Esophagus (tissue), 2 donors: ENCODE data around the gene AKNA. TPM values are rescaled to one million over a fixed set of nuclear protein-coding genes. Genes with fewer than 3 reads are reported as not detected.

ENCODE experiments used
- H3K27ac ChIP-seq, 2 donors: one replicate each; pipeline ENCODE4 v1.5.1; 2013; ENCODE audit warnings: low read depth in 2 of 2, mild to moderate bottlenecking in 2 of 2, inconsistent platforms in 1 of 2, low read length in 1 of 2, moderate library complexity in 1 of 2
- H3K27me3 ChIP-seq, 2 donors: one replicate each; pipeline ENCODE4 v1.6.1; 2013; ENCODE audit warnings: low read length in 2 of 2, control low read depth in 1 of 2, mild to moderate bottlenecking in 1 of 2; ENCODE audit not compliant: insufficient read depth in 2 of 2, control insufficient read depth in 1 of 2
- H3K36me3 ChIP-seq, 2 donors: one replicate each; pipeline ENCODE4 v1.6.1; 2013; ENCODE audit warnings: low read length in 1 of 2; ENCODE audit not compliant: control insufficient read depth in 2 of 2, insufficient read depth in 2 of 2
- H3K4me1 ChIP-seq, 2 donors: one replicate each; pipeline ENCODE4 v1.6.1; 2013; ENCODE audit warnings: low read length in 1 of 2; ENCODE audit not compliant: control insufficient read depth in 2 of 2, insufficient read depth in 2 of 2
- H3K4me3 ChIP-seq, 2 donors: one replicate each; pipeline ENCODE4 v1.5.1; 2013; ENCODE audit warnings: low read length in 2 of 2, mild to moderate bottlenecking in 2 of 2, low read depth in 1 of 2, moderate library complexity in 1 of 2
- H3K9me3 ChIP-seq, 2 donors: one replicate each; pipeline ENCODE4 v1.6.1; 2013; ENCODE audit warnings: mild to moderate bottlenecking in 2 of 2, low read depth in 1 of 2, low read length in 1 of 2, moderate library complexity in 1 of 2; ENCODE audit not compliant: control insufficient read depth in 2 of 2, insufficient read depth in 1 of 2
- WGBS, 2 donors: extraction: QIAGEN DNeasy Blood & Tissue Kit; methylation state at CpG; one replicate each; pipeline ENCODE4 v1.1.7; 2013; 5-methylcytosine and 5-hydroxymethylcytosine counted together
- polyA plus RNA-seq, 2 donors: library from polyadenylated mRNA; stranded (reverse); fragments of 200-250 nt; gene quantifications; one replicate each; pipeline ENCODE4 v1.2.3, GENCODE V29; 2013
- donor health status: healthy with polysubstance abuse.
- donor health status: Bipolar disorder and iron deficiency.

The AKNA gene
- polyA plus RNA-seq, 2 donors: 5.8 to 8.3 TPM

DNA sequence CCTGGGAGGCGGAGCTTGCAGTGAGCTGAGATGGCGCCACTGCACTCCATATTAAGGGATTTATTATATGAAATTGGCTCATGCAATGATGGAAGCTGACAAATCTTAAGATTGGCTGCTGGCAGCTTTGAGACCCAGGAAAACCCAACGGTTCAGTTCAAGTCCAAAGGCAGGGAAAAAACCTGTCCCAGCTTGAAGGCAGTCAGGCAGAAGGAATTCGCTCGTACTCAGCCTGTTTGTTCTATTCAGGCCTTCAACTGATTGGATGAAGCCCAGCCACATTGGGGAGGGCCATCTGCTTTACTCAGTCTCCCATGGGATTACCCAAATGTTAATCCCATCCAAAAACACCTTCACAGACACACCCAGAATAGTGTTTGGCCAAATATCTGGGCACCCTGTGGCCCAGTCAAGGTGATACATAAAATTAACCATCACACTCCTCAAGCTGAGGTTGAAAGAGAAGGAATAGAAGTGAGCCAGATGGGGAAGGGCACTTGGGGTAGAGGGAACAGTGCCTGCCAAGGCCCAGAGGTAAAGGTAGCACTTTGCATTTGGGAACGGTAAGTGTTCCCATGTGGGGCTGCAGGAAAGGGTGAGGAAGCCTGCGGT is 73.4 kb downstream of the AKNA start:
- WGBS, 2 donors: 66 to 80% methylated on average over 7 of the region's 7 CpGs
- H3K27me3 ChIP-seq: no peaks in the 10 kb centered on the region
- peaks cover 0 to 2% of the 10 kb centered on the region in 2 donors for H3K4me1 ChIP-seq
- no peak overlapping the region for H3K27ac ChIP-seq
- peaks cover 0 to 3% of the 10 kb centered on the region in 2 donors for H3K36me3 ChIP-seq
- no peak overlapping the region for H3K4me3 ChIP-seq
- peaks cover 0 to 5% of the 10 kb centered on the region in 2 donors for H3K9me3 ChIP-seq

DNA sequence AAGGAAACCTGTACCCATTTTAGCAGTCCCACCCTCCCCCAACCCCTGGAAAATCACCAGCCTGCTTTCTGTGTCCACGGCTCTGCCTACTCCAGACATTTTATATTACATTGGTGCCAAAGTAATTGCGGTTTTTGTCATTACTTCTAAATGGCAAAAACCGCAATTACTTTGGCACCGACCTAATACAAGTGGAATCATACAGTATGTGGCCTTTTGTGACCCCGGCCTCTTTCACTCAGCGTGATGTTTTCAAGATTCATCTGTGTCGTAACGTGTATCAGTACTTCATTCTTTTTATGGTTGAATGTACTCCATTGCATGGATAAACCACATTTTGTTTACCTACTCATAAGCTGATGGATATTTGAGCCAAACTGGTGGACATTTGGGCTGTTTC is 74.6 kb downstream of the AKNA start:
- Histone ChIP-seq H3K36me3 (peaks cover 0 to 5% of the 10 kb centered on the region in 2 donors), H3K27me3 (no peaks in the 10 kb centered on the region), H3K4me3 (no peak overlapping the region), H3K27ac (no peak overlapping the region), H3K4me1 (peaks cover 0 to 2% of the 10 kb centered on the region in 2 donors), H3K9me3 (peaks cover 0 to 5% of the 10 kb centered on the region in 2 donors)
- 86% methylated on average over 8 of the region's 8 CpGs for WGBS, 2 donors

DNA sequence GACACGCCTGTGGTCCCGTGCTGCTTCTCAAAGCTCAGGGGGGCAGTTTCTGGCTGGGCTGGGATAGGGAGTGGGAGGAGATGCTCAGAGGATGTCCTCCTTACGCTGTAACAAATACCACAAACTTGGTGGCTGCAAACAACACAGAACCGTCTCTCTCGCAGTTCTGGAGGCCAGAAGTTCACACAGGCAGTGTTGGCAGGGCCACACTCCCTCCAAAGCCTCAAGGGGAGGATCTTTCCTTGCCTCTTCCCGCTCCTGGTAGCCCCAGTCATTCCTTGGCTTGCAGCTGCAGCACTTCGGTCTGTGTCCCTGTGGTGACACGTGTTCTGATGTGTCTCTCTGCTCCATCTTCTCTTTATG is 75.3 kb downstream of the AKNA start:
- Histone ChIP-seq H3K4me3 (no peak overlapping the region), H3K27me3 (no peaks in the 10 kb centered on the region), H3K9me3 (peaks cover 0 to 5% of the 10 kb centered on the region in 2 donors), H3K4me1 (peaks cover 0 to 2% of the 10 kb centered on the region in 2 donors), H3K27ac (no peak overlapping the region), H3K36me3 (peaks cover 0 to 5% of the 10 kb centered on the region in 2 donors)
- WGBS, 2 donors: 74 to 78% methylated on average over 8 of the region's 8 CpGs

DNA sequence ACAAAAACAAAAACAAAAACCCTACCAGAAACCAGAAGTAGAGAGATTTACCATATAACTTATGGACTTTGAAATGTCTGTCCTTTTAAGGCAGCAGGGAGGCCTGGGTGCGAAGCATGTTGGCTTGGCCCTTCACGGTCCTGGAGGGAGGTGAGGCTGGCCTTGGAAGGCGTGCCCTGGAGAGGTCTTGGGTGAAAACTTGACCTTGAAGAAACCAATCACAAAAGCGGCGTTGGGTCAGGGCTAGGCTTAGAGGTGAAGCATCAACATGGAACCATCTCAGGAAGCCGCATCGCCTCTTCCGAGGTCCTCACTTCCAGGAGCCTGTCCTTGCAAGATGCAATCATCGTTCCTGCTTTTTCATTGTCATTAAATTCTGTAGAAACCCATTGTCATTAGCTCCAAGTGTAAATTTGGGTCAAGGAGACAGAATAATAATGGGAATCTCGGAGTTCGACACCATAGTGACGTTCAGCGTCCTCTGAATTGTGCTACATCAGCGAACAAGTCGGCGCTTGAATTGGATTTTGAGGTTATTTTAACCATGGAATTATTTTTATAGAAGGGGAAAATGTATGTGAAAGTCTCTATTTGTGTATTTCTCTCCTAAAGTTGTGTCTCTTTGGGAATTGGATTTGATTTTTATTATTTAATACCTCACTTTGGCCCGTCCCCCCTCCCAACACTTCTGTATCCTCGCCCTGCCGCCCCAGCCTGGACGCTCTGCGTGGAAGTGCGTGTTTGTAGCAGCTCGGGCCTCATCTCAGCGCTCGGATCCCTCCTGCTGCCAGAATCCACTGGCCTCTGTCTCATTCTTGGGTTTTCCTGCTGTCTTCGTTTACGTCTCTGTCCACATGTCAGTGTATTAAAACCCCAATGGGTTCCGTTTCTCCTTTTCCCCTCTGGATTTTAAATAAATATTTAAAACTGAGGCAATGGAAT is 75.9 kb downstream of the AKNA start:
- peaks cover 0 to 2% of the 10 kb centered on the region in 2 donors for H3K4me1 ChIP-seq
- WGBS, 2 donors: 90 to 91% methylated on average over 28 of the region's 28 CpGs
- H3K27me3 ChIP-seq: no peaks in the 10 kb centered on the region

DNA sequence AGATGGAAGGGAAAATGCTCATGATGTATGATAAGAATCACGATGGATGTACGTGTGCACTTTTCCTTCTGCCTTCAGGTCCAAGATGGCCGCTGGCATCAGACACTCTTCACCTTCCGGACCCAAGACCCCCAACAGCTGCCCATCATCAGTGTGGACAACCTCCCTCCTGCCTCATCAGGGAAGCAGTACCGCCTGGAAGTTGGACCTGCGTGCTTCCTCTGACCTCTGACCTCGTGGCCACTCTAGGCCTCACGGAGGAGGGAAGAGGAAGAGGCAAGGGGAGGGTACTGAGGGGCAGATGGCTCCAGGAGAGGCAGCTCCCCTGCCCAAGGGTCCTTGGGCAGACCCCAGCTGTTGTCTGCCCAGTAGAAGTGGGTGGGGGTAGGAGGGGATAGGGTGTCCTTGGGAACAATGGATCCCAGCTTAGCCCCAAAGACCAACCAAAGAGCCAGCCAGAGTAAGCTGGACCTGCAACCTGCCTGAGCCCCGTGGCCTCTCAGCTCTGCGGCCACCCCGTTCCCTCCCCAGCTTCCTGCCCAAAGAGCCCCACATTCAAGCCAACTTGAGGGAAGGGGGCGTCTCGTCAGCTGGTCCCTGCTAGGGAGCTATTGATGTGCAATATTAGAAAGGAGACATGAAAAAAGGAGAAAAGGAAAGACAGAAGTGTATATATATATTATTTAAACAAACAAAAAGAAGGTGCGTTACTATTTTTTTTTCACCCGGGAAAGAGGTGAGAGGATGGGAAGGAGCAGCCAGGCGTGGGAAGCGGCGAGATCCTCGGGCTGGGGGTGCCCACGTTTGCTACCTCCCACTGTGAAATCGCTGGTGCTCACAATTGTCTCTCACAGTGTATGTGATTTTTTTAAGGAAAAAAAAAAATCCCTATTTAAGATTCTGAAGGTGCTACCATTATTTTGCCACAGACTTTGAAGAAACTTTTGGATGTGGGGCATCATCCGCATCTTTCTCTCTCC is 77.0 kb downstream of the AKNA start:
- WGBS, 2 donors: 87% methylated on average over 21 to 22 of the region's 22 CpGs
- Histone ChIP-seq H3K36me3 (peaks cover 0 to 9% of the 10 kb centered on the region in 2 donors), H3K4me1 (no peaks in the 10 kb centered on the region)

More for the DNA sequence above, 75.9 kb downstream of the AKNA start:
- H3K36me3 ChIP-seq: peaks cover 0 to 9% of the 10 kb centered on the region in 2 donors
- H3K4me3 ChIP-seq: no peak overlapping the region
- no peak overlapping the region for H3K27ac ChIP-seq
- H3K9me3 ChIP-seq: peaks cover 0 to 5% of the 10 kb centered on the region in 2 donors

DNA sequence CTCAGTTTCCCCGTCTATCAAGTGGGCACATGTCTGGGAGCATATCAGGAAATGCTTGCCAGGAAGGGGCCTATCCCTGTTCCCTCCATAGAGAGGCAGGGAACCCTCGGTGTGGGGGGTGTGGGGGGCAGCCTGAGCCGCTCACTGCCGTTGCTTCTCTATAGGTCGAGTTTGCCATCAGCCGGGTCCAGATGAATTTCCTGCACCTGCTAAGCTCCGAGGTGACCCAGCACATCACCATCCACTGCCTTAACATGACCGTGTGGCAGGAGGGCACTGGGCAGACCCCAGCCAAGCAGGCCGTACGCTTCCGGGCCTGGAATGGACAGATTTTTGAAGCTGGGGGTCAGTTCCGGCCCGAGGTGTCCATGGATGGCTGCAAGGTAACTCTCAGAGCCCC is 78.7 kb downstream of the AKNA start:
- no peaks in the 10 kb centered on the region for H3K27me3 ChIP-seq
- peaks cover 0 to 11% of the 10 kb centered on the region in 2 donors for H3K36me3 ChIP-seq
- WGBS, 2 donors: 89 to 92% methylated on average over 13 of the region's 13 CpGs
- H3K9me3 ChIP-seq: no peaks in the 10 kb centered on the region
- no peak overlapping the region for H3K27ac ChIP-seq
- no peak overlapping the region for H3K4me3 ChIP-seq
- H3K4me1 ChIP-seq: no peaks in the 10 kb centered on the region

More for the DNA sequence above, 77.0 kb downstream of the AKNA start:
- Histone ChIP-seq H3K9me3 (peaks cover 0 to 5% of the 10 kb centered on the region in 2 donors), H3K27ac (no peak overlapping the region), H3K4me3 (no peak overlapping the region), H3K27me3 (no peaks in the 10 kb centered on the region)

DNA sequence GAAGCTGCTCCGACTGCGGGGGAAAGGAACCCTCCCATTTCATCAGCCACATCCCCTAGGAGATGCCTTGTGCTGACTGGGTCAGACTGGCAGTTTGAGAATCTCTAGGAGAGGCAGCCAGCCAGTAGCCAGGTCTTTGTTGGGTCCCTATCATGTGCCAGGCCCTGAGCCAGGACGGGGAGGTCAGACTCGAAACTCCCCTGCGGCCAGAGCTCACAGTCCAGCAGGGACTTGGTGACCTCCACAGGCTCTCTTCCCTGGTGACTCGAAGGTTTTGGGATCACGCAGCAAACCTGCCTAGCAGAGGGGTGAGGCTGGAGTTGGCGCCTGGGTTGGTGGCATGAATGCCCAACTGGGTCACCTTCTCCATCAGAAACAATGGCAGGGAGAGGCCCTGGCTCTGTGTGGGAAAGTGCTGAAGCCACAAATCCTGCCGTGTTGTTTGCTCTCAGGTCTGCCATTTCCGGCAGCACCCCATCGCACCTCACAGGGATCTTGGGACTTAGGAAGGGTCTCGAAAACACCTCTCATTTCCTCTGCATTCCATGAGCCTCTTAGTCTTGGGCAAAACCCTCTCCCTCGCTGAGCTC is 79.3 kb downstream of the AKNA start:
- Histone ChIP-seq H3K27me3 (no peaks in the 10 kb centered on the region), H3K4me1 (no peaks in the 10 kb centered on the region), H3K36me3 (peaks cover 0 to 11% of the 10 kb centered on the region in 2 donors), H3K4me3 (no peak overlapping the region), H3K27ac (no peak overlapping the region), H3K9me3 (no peaks in the 10 kb centered on the region)
- 92 to 94% methylated on average over 13 of the region's 13 CpGs for WGBS, 2 donors

DNA sequence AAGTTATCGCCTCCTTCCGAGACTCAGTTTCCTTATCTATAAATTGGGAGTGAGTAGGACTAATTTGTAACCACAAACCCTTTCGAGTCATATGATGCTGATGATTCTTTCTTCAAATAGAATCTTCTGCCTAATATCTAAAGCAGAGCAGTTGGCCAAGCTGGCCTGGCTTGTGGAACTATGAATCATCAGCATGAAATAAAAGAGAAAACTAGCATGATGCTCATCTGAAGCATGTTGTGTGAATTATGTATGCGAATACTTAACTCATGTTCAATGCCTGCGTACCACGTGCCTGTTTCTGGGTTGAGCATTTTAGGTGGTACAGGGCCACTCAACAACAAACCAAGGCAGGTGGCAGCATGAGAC is 79.9 kb downstream of the AKNA start:
- no peak overlapping the region for H3K4me3 ChIP-seq
- whole genome bisulfite sequencing, 2 donors: 87 to 92% methylated on average over 6 of the region's 6 CpGs
- H3K36me3 ChIP-seq: peaks cover 0 to 11% of the 10 kb centered on the region in 2 donors

More for the DNA sequence above, 79.9 kb downstream of the AKNA start:
- no peaks in the 10 kb centered on the region for H3K4me1 ChIP-seq
- H3K27ac ChIP-seq: no peak overlapping the region
- no peaks in the 10 kb centered on the region for H3K27me3 ChIP-seq
- H3K9me3 ChIP-seq: no peaks in the 10 kb centered on the region
